WTC11 (cell line): Measurements from ENCODE around the gene SLC12A9. TPM values are rescaled to one million over a fixed set of nuclear protein-coding genes. Genes with fewer than 3 reads are reported as not detected.
A peak's percentile ranks its signal among the peaks of the same experiment; 100 is the strongest.

ENCODE experiments used
- ATAC-seq: fragments of 200-7000 bp; cut with Tn5 transposase; 2 replicates; pipeline ENCODE4 v1.10.0; 2021; ENCODE audit warnings: mild to moderate bottlenecking, moderate library complexity
- CTCF ChIA-PET: fragments of 300-600 bp; sonication (Branson Sonifier 250); formaldehyde crosslinking; loops from one replicate; lab custom pipeline; 2021; ENCODE audit warnings: antibody characterized with exemption; lab: Charles Lee
- POLR2A ChIA-PET: fragments of 350-600 bp; sonication (Branson Sonifier 250); formaldehyde crosslinking; loops from one replicate; lab custom pipeline; 2021; ENCODE audit warnings: antibody characterized with exemption; lab: Charles Lee
- DNase-seq: peaks from one replicate; pipeline ENCODE4 v3.0.0; 2021; ENCODE audit warnings: low spot score
- H3K27ac Mint-ChIP-seq: 2 replicates; pipeline ENCODE4 v1.8.0; 2021; ENCODE audit warnings: mixed read lengths
- H3K27me3 Mint-ChIP-seq: 2 replicates; pipeline ENCODE4 v1.8.0; 2021; ENCODE audit warnings: low read depth, mild to moderate bottlenecking, moderate library complexity, mixed read lengths
- H3K36me3 Mint-ChIP-seq: 2 replicates; pipeline ENCODE4 v1.8.0; 2021; ENCODE audit warnings: mixed read lengths
- H3K4me1 Mint-ChIP-seq: 2 replicates; pipeline ENCODE4 v1.8.0; 2022; ENCODE audit warnings: mixed read lengths
- H3K4me3 Mint-ChIP-seq: 2 replicates; pipeline ENCODE4 v1.8.0; 2021; ENCODE audit warnings: mild to moderate bottlenecking, moderate library complexity, mixed read lengths
- H3K9me3 Mint-ChIP-seq: 2 replicates; pipeline ENCODE4 v1.8.0; 2021; ENCODE audit warnings: mixed read lengths
- AFF4 ChIP-seq: sonication (generic); formaldehyde crosslinking; IDR thresholded peaks from 2 replicates; pipeline ENCODE4 v1.8.1; 2023; ENCODE audit warnings: mild to moderate bottlenecking, missing genetic modification reagents, borderline replicate concordance
- ARID4B ChIP-seq: sonication (generic); formaldehyde crosslinking; IDR thresholded peaks from 2 replicates; pipeline ENCODE4 v1.8.0; 2023; ENCODE audit warnings: missing genetic modification reagents, mild to moderate bottlenecking, borderline replicate concordance
- ATF2 ChIP-seq: sonication (generic); formaldehyde crosslinking; IDR thresholded peaks from 2 replicates; pipeline ENCODE4 v1.8.1; 2022; ENCODE audit warnings: low read depth, missing genetic modification reagents, borderline replicate concordance
- CREM ChIP-seq: sonication (generic); formaldehyde crosslinking; IDR thresholded peaks from 2 replicates; pipeline ENCODE4 v1.8.1; 2022; ENCODE audit warnings: mild to moderate bottlenecking, missing genetic modification reagents, moderate library complexity
- E2F1 ChIP-seq: sonication (generic); formaldehyde crosslinking; IDR thresholded peaks from 2 replicates; pipeline ENCODE4 v1.8.0; 2022; ENCODE audit warnings: mild to moderate bottlenecking, missing genetic modification reagents
- EMX1 ChIP-seq: fragments of 250-450 bp; sonication (Bioruptor Pico); IDR thresholded peaks from 2 replicates; pipeline ENCODE4 v1.8.0; 2021; ENCODE audit warnings: mild to moderate bottlenecking
- ESRRA ChIP-seq: sonication (generic); formaldehyde crosslinking; IDR thresholded peaks from 2 replicates; pipeline ENCODE4 v1.8.1; 2022; ENCODE audit warnings: mild to moderate bottlenecking, missing genetic modification reagents, borderline replicate concordance
- HMGA2 ChIP-seq: fragments of 250-450 bp; sonication (Bioruptor Pico); IDR thresholded peaks from 2 replicates; pipeline ENCODE4 v1.4.0; 2021; ENCODE audit warnings: mild to moderate bottlenecking, moderate library complexity
- HMGXB4 ChIP-seq: sonication (generic); formaldehyde crosslinking; IDR thresholded peaks from 2 replicates; pipeline ENCODE4 v1.8.1; 2023; ENCODE audit warnings: mild to moderate bottlenecking, moderate library complexity, missing genetic modification reagents
- KAT7 ChIP-seq: sonication (generic); formaldehyde crosslinking; IDR thresholded peaks from 2 replicates; pipeline ENCODE4 v1.8.1; 2023; ENCODE audit warnings: missing genetic modification reagents, mild to moderate bottlenecking, borderline replicate concordance
- MYBL2 ChIP-seq: sonication (generic); formaldehyde crosslinking; IDR thresholded peaks from 2 replicates; pipeline ENCODE4 v1.8.1; 2023; ENCODE audit warnings: mild to moderate bottlenecking, moderate library complexity, missing genetic modification reagents
- NFE2L1 ChIP-seq: sonication (generic); formaldehyde crosslinking; IDR thresholded peaks from 2 replicates; pipeline ENCODE4 v1.8.1; 2023; ENCODE audit warnings: missing genetic modification reagents
- NR2C2 ChIP-seq: sonication (generic); formaldehyde crosslinking; IDR thresholded peaks from 2 replicates; pipeline ENCODE4 v1.8.0; 2022; ENCODE audit warnings: mild to moderate bottlenecking, missing genetic modification reagents
- SMAD4 ChIP-seq: sonication (generic); formaldehyde crosslinking; IDR thresholded peaks from 2 replicates; pipeline ENCODE4 v1.8.0; 2022; ENCODE audit warnings: mild to moderate bottlenecking, missing genetic modification reagents
- ZBTB21 ChIP-seq: sonication (generic); formaldehyde crosslinking; IDR thresholded peaks from 2 replicates; pipeline ENCODE4 v1.8.1; 2023; ENCODE audit warnings: mild to moderate bottlenecking, missing genetic modification reagents, borderline replicate concordance
- ZBTB43 ChIP-seq: sonication (generic); formaldehyde crosslinking; IDR thresholded peaks from 2 replicates; pipeline ENCODE4 v1.8.1; 2023; ENCODE audit warnings: mild to moderate bottlenecking, missing genetic modification reagents
- ZMAT4 ChIP-seq: fragments of 250-450 bp; sonication (Bioruptor Pico); IDR thresholded peaks from 2 replicates; pipeline ENCODE4 v1.9.0; 2021; ENCODE audit warnings: mild to moderate bottlenecking
- ZNF219 ChIP-seq: sonication (generic); formaldehyde crosslinking; IDR thresholded peaks from 2 replicates; pipeline ENCODE4 v1.8.0; 2023; ENCODE audit warnings: missing genetic modification reagents, mild to moderate bottlenecking, borderline replicate concordance
- total RNA-seq: library from RNA; stranded (reverse); gene quantifications from 3 replicates; pipeline ENCODE4 v1.2.3, GENCODE V29; 2021

The SLC12A9 gene
- total RNA-seq, 1 experiment from 2014 or later = 39.3 TPM

- CTCF ChIA-PET = interaction anchor here (1.2 to 2.2 kb wide), 2 partner anchors 74 to 169 kb away, joined by 9 to 14 read pairs; partner anchors contain the start of gene POP7
- H3K36me3 Mint-ChIP-seq = peaks cover 80% of the 10 kb centered on the region
- H3K4me3 Mint-ChIP-seq = peak overlapping the region; percentile 98
- H3K27me3 Mint-ChIP-seq = no peaks in the 10 kb centered on the region
- ATAC-seq = peak; percentile 4
- peaks cover 19% of the 10 kb centered on the region for H3K4me1 Mint-ChIP-seq
- no peaks in the 10 kb centered on the region for H3K9me3 Mint-ChIP-seq
- DNase-seq = no peak
- POLR2A ChIA-PET = interaction anchor here (1.6 to 3.1 kb wide), 2 partner anchors 14 to 69 kb away, joined by 4 to 71 read pairs; partner anchors contain the start of gene UFSP1
- TF ChIP-seq ATF2 (CRISPR knock-in tag) = no peak
- TF ChIP-seq CREM (CRISPR knock-in tag) = no peak
- no peak for TF ChIP-seq NR2C2
- TF ChIP-seq ZBTB43 (CRISPR knock-in tag) = no peak
- TF ChIP-seq ZNF219 = no peak
- H3K27ac Mint-ChIP-seq = peak overlapping the region; percentile 99
These were observed 21.7 kb downstream of the SLC12A9 start for GRCh38 chr7:100874300-100874576.

- no peaks in the 10 kb centered on the region for H3K9me3 Mint-ChIP-seq
- ATAC-seq (peak; percentile 94), DNase-seq (peak; percentile 98)
- peaks cover 84% of the 10 kb centered on the region for H3K36me3 Mint-ChIP-seq
- H3K4me3 Mint-ChIP-seq = peak within 1 kb of the TSS; percentile 98
- H3K4me1 Mint-ChIP-seq = peaks cover 19% of the 10 kb centered on the region
- H3K27me3 Mint-ChIP-seq = no peaks in the 10 kb centered on the region
- H3K27ac Mint-ChIP-seq = peak within 1 kb of the TSS; percentile 99
- ChIA-PET CTCF (interaction anchor here (0.6 to 2.2 kb wide), 20 partner anchors 13 to 318 kb away, joined by 3 to 14 read pairs (median 4); partner anchors contain the start of genes EPHB4, POP7, SLC12A9 and UFSP1), POLR2A (interaction anchor here (0.6 to 3.1 kb wide), 15 partner anchors 8 to 261 kb away, joined by 3 to 71 read pairs (median 4); partner anchors contain the start of genes EPHB4, POP7, SLC12A9 and TRIP6)
- TF ChIP-seq ESRRA (CRISPR knock-in tag) (0 out of 2 replicates have a peak, but pooled peaks have one; percentile 3), E2F1 (CRISPR knock-in tag) (0 out of 2 replicates have a peak, but pooled peaks have one; percentile 62), ARID4B (CRISPR knock-in tag) (peak; percentile 61; the same call in 1 of the 2 replicates), KAT7 (CRISPR knock-in tag) (peak; percentile 35; the same call in 1 of the 2 replicates), NFE2L1 (CRISPR knock-in tag) (peak; percentile 74), AFF4 (CRISPR knock-in tag) (peak; percentile 89; the same call in 1 of the 2 replicates), ZMAT4 (CRISPR knock-in tag) (peak; percentile 42; the same call in 1 of the 2 replicates), HMGA2 (CRISPR knock-in tag) (no peak; the same call in 1 of the 2 replicates), ZBTB21 (CRISPR knock-in tag) (peak; percentile 64; the same call in 1 of the 2 replicates), MYBL2 (CRISPR knock-in tag) (peak; percentile 99), HMGXB4 (CRISPR knock-in tag) (peak; percentile 11; the same call in 1 of the 2 replicates), EMX1 (CRISPR knock-in tag) (no peak), SMAD4 (CRISPR knock-in tag) (no peak)
These were observed 22.3 kb downstream of the SLC12A9 start, which contains the start of gene SRRT for GRCh38 chr7:100874577-100875355. TSS of gene SRRT (plus strand) at chr7:100875103. CDS start at chr7:100875591, 488 bp downstream.
